ENCODE data around the gene OR6J1.
"Not testable (repeated sequence)": the region's sequence is repeated elsewhere in the genome, so short reads cannot be mapped to it uniquely, and the experiment has no call there.

The OR6J1 gene

DNA sequence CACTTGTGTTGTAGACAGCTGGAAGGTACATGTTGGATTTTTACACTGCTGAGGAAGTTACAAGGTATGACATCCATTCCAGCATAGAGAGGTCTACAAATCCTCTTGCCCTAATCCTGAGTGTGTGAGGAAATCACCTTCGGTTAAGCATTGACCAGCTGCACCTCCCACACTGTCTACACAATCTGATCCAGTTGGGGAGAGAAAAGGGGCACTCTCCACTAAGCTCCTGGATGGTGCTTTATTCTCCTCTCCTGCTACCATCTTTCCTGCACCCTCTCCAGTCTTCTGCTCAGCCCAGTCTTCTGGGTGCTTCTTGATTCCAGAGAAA is at the start of gene OR6J1:
TSS of gene OR6J1 (minus strand) at position 48 of the 331 bp plus-strand sequence. CDS start 9,541 bp downstream, outside the sequence.
- no peaks in the 10 kb centered on the region for H3K9me3 ChIP-seq (ENCODE audit: insufficient read depth, low read length)
- no peak within 1 kb of the TSS for H2AFZ ChIP-seq (ENCODE audit: low read depth, low read length)
- TF ChIP-seq EZH2phosphoT487 (IDR thresholded peaks at IDR 0.05; ENCODE audit: low read depth), result no peak
- TF ChIP-seq, protein P1, sequence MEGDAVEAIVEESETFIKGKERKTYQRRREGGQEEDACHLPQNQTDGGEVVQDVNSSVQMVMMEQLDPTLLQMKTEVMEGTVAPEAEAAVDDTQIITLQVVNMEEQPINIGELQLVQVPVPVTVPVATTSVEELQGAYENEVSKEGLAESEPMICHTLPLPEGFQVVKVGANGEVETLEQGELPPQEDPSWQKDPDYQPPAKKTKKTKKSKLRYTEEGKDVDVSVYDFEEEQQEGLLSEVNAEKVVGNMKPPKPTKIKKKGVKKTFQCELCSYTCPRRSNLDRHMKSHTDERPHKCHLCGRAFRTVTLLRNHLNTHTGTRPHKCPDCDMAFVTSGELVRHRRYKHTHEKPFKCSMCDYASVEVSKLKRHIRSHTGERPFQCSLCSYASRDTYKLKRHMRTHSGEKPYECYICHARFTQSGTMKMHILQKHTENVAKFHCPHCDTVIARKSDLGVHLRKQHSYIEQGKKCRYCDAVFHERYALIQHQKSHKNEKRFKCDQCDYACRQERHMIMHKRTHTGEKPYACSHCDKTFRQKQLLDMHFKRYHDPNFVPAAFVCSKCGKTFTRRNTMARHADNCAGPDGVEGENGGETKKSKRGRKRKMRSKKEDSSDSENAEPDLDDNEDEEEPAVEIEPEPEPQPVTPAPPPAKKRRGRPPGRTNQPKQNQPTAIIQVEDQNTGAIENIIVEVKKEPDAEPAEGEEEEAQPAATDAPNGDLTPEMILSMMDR (IDR thresholded peaks at IDR 0.05; ENCODE audit: low read depth, low read length), result no peak
- no peaks in the 10 kb centered on the region for H4K20me1 ChIP-seq (ENCODE audit: insufficient read depth, low read length)
- H3K27me3 ChIP-seq (ENCODE audit: low read depth, low read length), result peaks cover 6% of the 10 kb centered on the region
- no peaks in the 10 kb centered on the region for H3K4me1 ChIP-seq (ENCODE audit: low read length)
- H3K4me3 ChIP-seq (ENCODE audit: low read length), result no peak within 1 kb of the TSS
- no peaks in the 10 kb centered on the region for H3K79me2 ChIP-seq (ENCODE audit: low read length)
- H3K4me2 ChIP-seq (ENCODE audit: low read length), result no peak within 1 kb of the TSS
- H3K36me3 ChIP-seq (replicated peaks; ENCODE audit: low read depth, low read length), result no peaks in the 10 kb centered on the region
- H3K27ac ChIP-seq (ENCODE audit: low read length), result no peak within 1 kb of the TSS
- no peak within 1 kb of the TSS for H3K9ac ChIP-seq (ENCODE audit: low read length)

GRCh38 chr14:22692194-22692593 is 48.0 kb upstream of the OR6J1 start:
- H3K9me3 ChIP-seq (ENCODE audit: insufficient read depth, low read length), result no peaks in the 10 kb centered on the region
- no peak overlapping the region for H3K27ac ChIP-seq (ENCODE audit: low read length)
- H3K4me3 ChIP-seq (ENCODE audit: low read length), result no peak overlapping the region
- H3K36me3 ChIP-seq (replicated peaks; ENCODE audit: low read depth, low read length), result no peaks in the 10 kb centered on the region
- no peaks in the 10 kb centered on the region for H3K4me1 ChIP-seq (ENCODE audit: low read length)
- H3K9ac ChIP-seq (ENCODE audit: low read length), result no peak overlapping the region
- no peak overlapping the region for H3K4me2 ChIP-seq (ENCODE audit: low read length)
- H3K27me3 ChIP-seq (ENCODE audit: low read depth, low read length), result peaks cover 32% of the 10 kb centered on the region
- H2AFZ ChIP-seq (ENCODE audit: low read depth, low read length), result no peak overlapping the region
- no peaks in the 10 kb centered on the region for H4K20me1 ChIP-seq (ENCODE audit: insufficient read depth, low read length)
- TF ChIP-seq EZH2phosphoT487 (IDR thresholded peaks at IDR 0.05; ENCODE audit: low read depth), result no peak
- TF ChIP-seq, protein P1 (IDR thresholded peaks at IDR 0.05; ENCODE audit: low read depth, low read length), result no peak
- no peaks in the 10 kb centered on the region for H3K79me2 ChIP-seq (ENCODE audit: low read length)

- no peaks in the 10 kb centered on the region for H3K9me3 ChIP-seq (ENCODE audit: insufficient read depth, low read length)
Observed at GRCh38 chr14:22691171-22691570, 47.0 kb upstream of the OR6J1 start.

GRCh38 chr14:22689199-22689598 is 45.0 kb upstream of the OR6J1 start:
- no peaks in the 10 kb centered on the region for H3K36me3 ChIP-seq (replicated peaks; ENCODE audit: low read depth, low read length)
- H3K9me3 ChIP-seq (ENCODE audit: insufficient read depth, low read length), result no peaks in the 10 kb centered on the region
- H2AFZ ChIP-seq (ENCODE audit: low read depth, low read length), result no peak overlapping the region
- H4K20me1 ChIP-seq (ENCODE audit: insufficient read depth, low read length), result no peaks in the 10 kb centered on the region
- no peak for TF ChIP-seq EZH2phosphoT487 (IDR thresholded peaks at IDR 0.05; ENCODE audit: low read depth)
- peaks cover 30% of the 10 kb centered on the region for H3K27me3 ChIP-seq (ENCODE audit: low read depth, low read length)
- H3K27ac ChIP-seq (ENCODE audit: low read length), result no peak overlapping the region
- no peaks in the 10 kb centered on the region for H3K4me1 ChIP-seq (ENCODE audit: low read length)
- H3K79me2 ChIP-seq (ENCODE audit: low read length), result no peaks in the 10 kb centered on the region
- no peak overlapping the region for H3K9ac ChIP-seq (ENCODE audit: low read length)
- no peak overlapping the region for H3K4me3 ChIP-seq (ENCODE audit: low read length)
- no peak overlapping the region for H3K4me2 ChIP-seq (ENCODE audit: low read length)

More at GRCh38 chr14:22691171-22691570, 47.0 kb upstream of the OR6J1 start:
- Histone ChIP-seq H2AFZ (ENCODE audit: low read depth, low read length) (no peak overlapping the region), H3K27ac (ENCODE audit: low read length) (no peak overlapping the region), H3K4me2 (ENCODE audit: low read length) (no peak overlapping the region), H4K20me1 (ENCODE audit: insufficient read depth, low read length) (no peaks in the 10 kb centered on the region), H3K9ac (ENCODE audit: low read length) (no peak overlapping the region), H3K79me2 (ENCODE audit: low read length) (no peaks in the 10 kb centered on the region), H3K4me1 (ENCODE audit: low read length) (no peaks in the 10 kb centered on the region), H3K36me3 (replicated peaks; ENCODE audit: low read depth, low read length) (no peaks in the 10 kb centered on the region), H3K27me3 (ENCODE audit: low read depth, low read length) (peaks cover 33% of the 10 kb centered on the region), H3K4me3 (ENCODE audit: low read length) (no peak overlapping the region)
- TF ChIP-seq, protein P1 (IDR thresholded peaks at IDR 0.05; ENCODE audit: low read depth, low read length), result no peak
- no peak for TF ChIP-seq EZH2phosphoT487 (IDR thresholded peaks at IDR 0.05; ENCODE audit: low read depth)

DNA sequence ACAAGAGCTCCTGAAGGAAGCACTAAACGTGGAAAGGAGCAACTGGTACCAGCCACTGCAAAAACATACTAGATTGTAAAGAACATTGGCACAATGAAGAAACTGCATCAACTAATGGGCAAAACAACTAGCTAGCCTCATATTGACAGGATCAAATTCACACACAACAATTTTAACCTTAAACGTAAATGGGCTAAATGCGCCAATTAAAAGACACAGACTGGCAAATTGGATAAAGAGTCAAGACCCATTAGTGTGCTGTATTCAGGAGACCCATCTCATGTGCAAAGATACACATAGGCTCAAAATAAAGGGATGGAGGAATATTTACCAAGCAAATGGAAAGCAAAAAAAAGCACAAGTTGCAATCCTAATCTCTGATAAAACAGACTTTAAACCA is 43.8 kb upstream of the OR6J1 start:
- not testable (repeated sequence) for H3K9ac ChIP-seq (ENCODE audit: low read length); H3K4me3 ChIP-seq (ENCODE audit: low read length); H2AFZ ChIP-seq (ENCODE audit: low read depth, low read length); H3K27ac ChIP-seq (ENCODE audit: low read length); H3K36me3 ChIP-seq (replicated peaks; ENCODE audit: low read depth, low read length); H3K79me2 ChIP-seq (ENCODE audit: low read length); H3K4me2 ChIP-seq (ENCODE audit: low read length); H4K20me1 ChIP-seq (ENCODE audit: insufficient read depth, low read length); H3K4me1 ChIP-seq (ENCODE audit: low read length); H3K9me3 ChIP-seq (ENCODE audit: insufficient read depth, low read length)
- H3K27me3 ChIP-seq (ENCODE audit: low read depth, low read length), result peaks cover 28% of the 10 kb centered on the region

GRCh38 chr14:22686176-22686611 is 42.0 kb upstream of the OR6J1 start:
- H2AFZ ChIP-seq (ENCODE audit: low read depth, low read length); H3K27ac ChIP-seq (ENCODE audit: low read length); H3K4me1 ChIP-seq (ENCODE audit: low read length); H3K79me2 ChIP-seq (ENCODE audit: low read length); H3K9ac ChIP-seq (ENCODE audit: low read length); H3K9me3 ChIP-seq (ENCODE audit: insufficient read depth, low read length); H3K4me3 ChIP-seq (ENCODE audit: low read length); H3K36me3 ChIP-seq (replicated peaks; ENCODE audit: low read depth, low read length); H3K4me2 ChIP-seq (ENCODE audit: low read length); H4K20me1 ChIP-seq (ENCODE audit: insufficient read depth, low read length): not testable (repeated sequence)
- H3K27me3 ChIP-seq (ENCODE audit: low read depth, low read length), result peaks cover 15% of the 10 kb centered on the region; the same call in 1 of the 2 replicates

All from OCI-LY3 (cell line).